Calu3 (cell line): ENCODE data around the gene USP24. TPM values are rescaled to one million over a fixed set of nuclear protein-coding genes. Genes with fewer than 3 reads are reported as not detected.

Experiments used
- Bru-seq: library from RNA; stranded (reverse); fragments of 400-500 nt; gene quantifications from one replicate; lab custom pipeline; 2021; lab: Mats Ljungman, UMichigan
- BruChase-seq, 2 experiments: library from RNA; stranded (reverse); fragments of 400-500 nt; gene quantifications; one replicate each; lab custom pipeline; 2021; lab: Mats Ljungman, UMichigan
- BruUV-seq: library from RNA; stranded (reverse); fragments of 400-500 nt; replicated peaks from 2 replicates; lab custom pipeline; 2021; lab: Mats Ljungman, UMichigan
- CTCF ChIA-PET: fragments of 300-600 bp; sonication (Branson Sonifier 250); formaldehyde crosslinking; loops from one replicate; lab custom pipeline; 2022; ENCODE audit warnings: antibody characterized with exemption; lab: Charles Lee
- DNase-seq: peaks from one replicate; pipeline ENCODE4 v3.0.0; 2022
- H3K27ac Mint-ChIP-seq: one replicate; pipeline ENCODE4 v1.8.0; 2022; ENCODE audit warnings: mixed read lengths; ENCODE audit not compliant: unreplicated experiment
- H3K27me3 Mint-ChIP-seq: one replicate; pipeline ENCODE4 v1.8.0; 2022; ENCODE audit warnings: mixed read lengths; ENCODE audit not compliant: unreplicated experiment
- H3K36me3 Mint-ChIP-seq: one replicate; pipeline ENCODE4 v1.8.0; 2022; ENCODE audit warnings: mild to moderate bottlenecking, moderate library complexity, mixed read lengths; ENCODE audit not compliant: insufficient read depth, unreplicated experiment
- H3K4me1 Mint-ChIP-seq: one replicate; pipeline ENCODE4 v1.8.0; 2022; ENCODE audit warnings: mild to moderate bottlenecking, low read depth, mixed read lengths; ENCODE audit not compliant: unreplicated experiment
- H3K4me3 Mint-ChIP-seq: one replicate; pipeline ENCODE4 v1.8.0; 2022; ENCODE audit warnings: mild to moderate bottlenecking, low read depth, moderate library complexity, mixed read lengths; ENCODE audit not compliant: unreplicated experiment
- H3K9me3 Mint-ChIP-seq: one replicate; pipeline ENCODE4 v1.8.0; 2022; ENCODE audit warnings: low read depth, mixed read lengths; ENCODE audit not compliant: unreplicated experiment
- CTCF ChIP-seq: fragments of 200-600 bp; IDR thresholded peaks from one replicate; pipeline ENCODE4 v1.8.0; 2022; ENCODE audit warnings: antibody characterized with exemption; ENCODE audit not compliant: unreplicated experiment
- intact Hi-C: fragments of 100-400 bp; cut with micrococcal nuclease; formaldehyde crosslinking; loops from one replicate; pipeline ENCODE4 v1.10.0; 2022; ENCODE audit not compliant: unreplicated experiment
- long read RNA-seq: library from polyadenylated mRNA; stranded (forward); transcript quantifications from one replicate; pipeline ENCODE4 v2.0.0, GENCODE V29; 2022
- total RNA-seq: library from RNA; stranded (reverse); gene quantifications from 2 replicates; pipeline ENCODE4 v1.2.3, GENCODE V29; 2022

The USP24 gene
- total RNA-seq, result 40.3 and 45.3 TPM in 2 replicates
- percentile 90 among the genes with signal in this experiment for Bru-seq, nascent RNA
- percentile 84 among the genes with signal in this experiment for BruChase-seq, experiment 1, labeled RNA remaining after a 6-hour chase
- BruChase-seq, experiment 2, labeled RNA remaining after a 2-hour chase, result percentile 83 among the genes with signal in this experiment
- long read RNA-seq, full-length matches to known transcripts, result 1 of 16 reads
- long read RNA-seq, partial matches to known transcripts, result 11 of 16 reads
- long read RNA-seq, other reads (novel, unspliced or antisense), result 4 of 16 reads

- peaks cover 60% of the 10 kb centered on the region for H3K4me1 Mint-ChIP-seq
- peaks cover 48% of the 10 kb centered on the region for H3K36me3 Mint-ChIP-seq
- CTCF ChIA-PET, result interaction anchor here (0.5 kb wide), 1 partner anchor 1191 kb away, joined by 4 read pairs; no protein-coding TSS in a partner anchor
- TF ChIP-seq CTCF, result no peak
- peak within 1 kb of the TSS; percentile 97 for H3K4me3 Mint-ChIP-seq
- peak within 1 kb of the TSS; percentile 98 for H3K27ac Mint-ChIP-seq
- H3K9me3 Mint-ChIP-seq, result no peaks in the 10 kb centered on the region
- intact Hi-C loops, result no loop called here
- BruUV-seq, result no TSS peak
- peak; percentile 84 for DNase-seq
- no peaks in the 10 kb centered on the region for H3K27me3 Mint-ChIP-seq
Measured at GRCh38 chr1:55215194-55216021, at the start of gene USP24. USP24 (minus strand) TSS chr1:55215364; CDS start chr1:55215113, 251 bp downstream.

- intact Hi-C loops, result no loop called here
- Mint-ChIP-seq H3K36me3 (no peaks in the 10 kb centered on the region), H3K4me3 (no peak overlapping the region), H3K4me1 (no peaks in the 10 kb centered on the region), H3K27ac (no peak overlapping the region), H3K27me3 (peaks cover 15% of the 10 kb centered on the region), H3K9me3 (no peaks in the 10 kb centered on the region)
- DNase-seq, result no peak
- no TSS peak for BruUV-seq
- CTCF ChIA-PET, result no interaction called here
- TF ChIP-seq CTCF, result no peak
Measured at GRCh38 chr1:55262822-55263221, 47.7 kb upstream of the USP24 start.

- no peak overlapping the region for H3K4me3 Mint-ChIP-seq
- CTCF ChIA-PET, result no interaction called here
- no peaks in the 10 kb centered on the region for H3K36me3 Mint-ChIP-seq
- no peaks in the 10 kb centered on the region for H3K9me3 Mint-ChIP-seq
- no TSS peak for BruUV-seq
- TF ChIP-seq CTCF, result no peak
- H3K27ac Mint-ChIP-seq, result no peak overlapping the region
- DNase-seq, result no peak
- H3K4me1 Mint-ChIP-seq, result no peaks in the 10 kb centered on the region
- H3K27me3 Mint-ChIP-seq, result peaks cover 15% of the 10 kb centered on the region
- intact Hi-C loops, result no loop called here
Measured at GRCh38 chr1:55259911-55260609, 44.9 kb upstream of the USP24 start.

- BruUV-seq, result no TSS peak
- CTCF ChIA-PET, result no interaction called here
- H3K27me3 Mint-ChIP-seq, result peaks cover 15% of the 10 kb centered on the region
- no peak overlapping the region for H3K27ac Mint-ChIP-seq
- no peak for DNase-seq
- intact Hi-C loops, result no loop called here
- H3K9me3 Mint-ChIP-seq, result no peaks in the 10 kb centered on the region
- H3K4me1 Mint-ChIP-seq, result no peaks in the 10 kb centered on the region
- TF ChIP-seq CTCF, result no peak
- H3K4me3 Mint-ChIP-seq, result no peak overlapping the region
- no peaks in the 10 kb centered on the region for H3K36me3 Mint-ChIP-seq
Measured at GRCh38 chr1:55257958-55258357, 42.8 kb upstream of the USP24 start.
